ENCODE data around the gene SLC5A2. TPM values are rescaled to one million over a fixed set of nuclear protein-coding genes. Genes with fewer than 3 reads are reported as not detected.
"Not testable (repeated sequence)": the region's sequence is repeated elsewhere in the genome, so short reads cannot be mapped to it uniquely, and the experiment has no call there.

SLC5A2 gene
- under 0.01 TPM in 1 of 2 replicates, not detected in the other for total RNA-seq

- Histone ChIP-seq H3K36me3 (ENCODE audit: control insufficient read depth, insufficient read depth, low read length) (no peaks in the 10 kb centered on the region), H3K4me3 (ENCODE audit: low read depth, low read length) (no peak within 1 kb of the TSS), H3K27me3 (ENCODE audit: control insufficient read depth, insufficient read depth, low read length) (peaks cover 2% of the 10 kb centered on the region)
- FAIRE-seq, result no peak
- TF ChIP-seq CTCF (IDR thresholded peaks at IDR 0.05; ENCODE audit: insufficient read depth, low read length, severe bottlenecking), result no peak
- no peak for DNase-seq (ENCODE audit: low read depth)
Measured at GRCh38 chr16:31483081-31483480, at the start of gene SLC5A2. Gene SLC5A2, plus strand, starts transcription at chr16:31483123. Its CDS starts 14 bp downstream, at chr16:31483137.

GRCh38 chr16:31435341-31436220 is 47.3 kb upstream of the SLC5A2 start:
- FAIRE-seq (no peak), DNase-seq (ENCODE audit: low read depth) (no peak)
- TF ChIP-seq CTCF (IDR thresholded peaks at IDR 0.05; ENCODE audit: insufficient read depth, low read length, severe bottlenecking), result no peak
- no peaks in the 10 kb centered on the region for H3K27me3 ChIP-seq (ENCODE audit: control insufficient read depth, insufficient read depth, low read length)
- no peak overlapping the region for H3K4me3 ChIP-seq (ENCODE audit: low read depth, low read length)
- H3K36me3 ChIP-seq (ENCODE audit: control insufficient read depth, insufficient read depth, low read length), result no peaks in the 10 kb centered on the region

- H3K36me3 ChIP-seq (ENCODE audit: control insufficient read depth, insufficient read depth, low read length), result no peaks in the 10 kb centered on the region
- no peak for TF ChIP-seq CTCF (IDR thresholded peaks at IDR 0.05; ENCODE audit: insufficient read depth, low read length, severe bottlenecking)
- no peak for DNase-seq (ENCODE audit: low read depth)
- H3K4me3 ChIP-seq (ENCODE audit: low read depth, low read length), result no peak overlapping the region
- FAIRE-seq, result no peak
- no peaks in the 10 kb centered on the region for H3K27me3 ChIP-seq (ENCODE audit: control insufficient read depth, insufficient read depth, low read length)
Measured at GRCh38 chr16:31436221-31437045, 46.5 kb upstream of the SLC5A2 start.

GRCh38 chr16:31438414-31438813 is 44.5 kb upstream of the SLC5A2 start:
- H3K4me3 ChIP-seq (ENCODE audit: low read depth, low read length), result no peak overlapping the region
- TF ChIP-seq CTCF (IDR thresholded peaks at IDR 0.05; ENCODE audit: insufficient read depth, low read length, severe bottlenecking), result no peak
- no peaks in the 10 kb centered on the region for H3K27me3 ChIP-seq (ENCODE audit: control insufficient read depth, insufficient read depth, low read length)
- DNase-seq (ENCODE audit: low read depth) (no peak), FAIRE-seq (no peak)
- H3K36me3 ChIP-seq (ENCODE audit: control insufficient read depth, insufficient read depth, low read length), result no peaks in the 10 kb centered on the region

- H3K27me3 ChIP-seq (ENCODE audit: control insufficient read depth, insufficient read depth, low read length); H3K36me3 ChIP-seq (ENCODE audit: control insufficient read depth, insufficient read depth, low read length); DNase-seq (ENCODE audit: low read depth); FAIRE-seq; H3K4me3 ChIP-seq (ENCODE audit: low read depth, low read length): not testable (repeated sequence)
Measured at GRCh38 chr16:31439023-31439422, 43.9 kb upstream of the SLC5A2 start.

GRCh38 chr16:31439519-31439918 is 43.4 kb upstream of the SLC5A2 start:
- Histone ChIP-seq H3K27me3 (ENCODE audit: control insufficient read depth, insufficient read depth, low read length) (no peaks in the 10 kb centered on the region), H3K36me3 (ENCODE audit: control insufficient read depth, insufficient read depth, low read length) (no peaks in the 10 kb centered on the region), H3K4me3 (ENCODE audit: low read depth, low read length) (no peak overlapping the region)
- TF ChIP-seq CTCF (IDR thresholded peaks at IDR 0.05; ENCODE audit: insufficient read depth, low read length, severe bottlenecking), result no peak
- DNase-seq (ENCODE audit: low read depth) (no peak), FAIRE-seq (no peak)
